ENCODE results near the gene SLC37A1.

DNA sequence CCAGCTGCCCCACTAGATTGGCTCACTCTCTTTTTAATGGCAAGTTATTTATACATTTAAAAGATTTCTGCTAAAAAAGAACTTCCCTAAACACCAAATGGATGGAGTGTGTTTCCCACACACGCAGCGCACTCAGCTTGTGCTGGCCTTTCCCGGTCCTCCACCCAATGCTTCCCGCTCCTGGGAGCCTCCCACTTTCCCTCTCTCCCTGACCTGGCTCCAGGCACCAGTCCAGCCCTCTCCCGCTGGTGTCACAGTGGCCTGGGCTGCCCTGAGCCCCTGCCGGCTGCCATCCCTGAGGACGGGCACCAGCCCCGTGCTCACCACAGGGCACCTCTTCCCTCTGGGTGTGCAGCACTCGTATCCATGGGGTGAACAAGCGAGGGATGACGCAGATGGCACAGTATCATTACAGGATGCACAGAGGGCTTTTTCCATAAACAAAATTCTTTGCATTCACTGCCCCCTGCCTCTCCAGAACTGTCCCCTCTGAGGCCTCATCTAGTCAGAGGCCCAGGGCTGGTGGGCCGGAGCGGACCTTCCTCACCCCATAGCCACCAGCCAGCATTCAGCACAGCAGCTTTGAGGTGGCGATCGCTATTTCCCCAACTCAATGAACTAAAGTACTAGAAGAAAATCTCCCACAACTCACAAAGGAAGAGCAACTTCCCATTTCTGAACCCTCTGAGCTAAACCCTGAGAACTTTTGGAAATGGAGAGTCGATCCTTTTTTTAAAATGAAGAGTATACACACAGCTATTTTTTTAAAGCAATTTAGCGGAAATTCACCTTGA lies 68.5 kb downstream of the SLC37A1 start:
- TF ChIP-seq, protein P1, sequence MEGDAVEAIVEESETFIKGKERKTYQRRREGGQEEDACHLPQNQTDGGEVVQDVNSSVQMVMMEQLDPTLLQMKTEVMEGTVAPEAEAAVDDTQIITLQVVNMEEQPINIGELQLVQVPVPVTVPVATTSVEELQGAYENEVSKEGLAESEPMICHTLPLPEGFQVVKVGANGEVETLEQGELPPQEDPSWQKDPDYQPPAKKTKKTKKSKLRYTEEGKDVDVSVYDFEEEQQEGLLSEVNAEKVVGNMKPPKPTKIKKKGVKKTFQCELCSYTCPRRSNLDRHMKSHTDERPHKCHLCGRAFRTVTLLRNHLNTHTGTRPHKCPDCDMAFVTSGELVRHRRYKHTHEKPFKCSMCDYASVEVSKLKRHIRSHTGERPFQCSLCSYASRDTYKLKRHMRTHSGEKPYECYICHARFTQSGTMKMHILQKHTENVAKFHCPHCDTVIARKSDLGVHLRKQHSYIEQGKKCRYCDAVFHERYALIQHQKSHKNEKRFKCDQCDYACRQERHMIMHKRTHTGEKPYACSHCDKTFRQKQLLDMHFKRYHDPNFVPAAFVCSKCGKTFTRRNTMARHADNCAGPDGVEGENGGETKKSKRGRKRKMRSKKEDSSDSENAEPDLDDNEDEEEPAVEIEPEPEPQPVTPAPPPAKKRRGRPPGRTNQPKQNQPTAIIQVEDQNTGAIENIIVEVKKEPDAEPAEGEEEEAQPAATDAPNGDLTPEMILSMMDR (IDR thresholded peaks at IDR 0.05; ENCODE audit: borderline replicate concordance, extremely low read depth, low read length, poor library complexity, severe bottlenecking) = no peak
- no peak for TF ChIP-seq EZH2 (IDR thresholded peaks at IDR 0.05; ENCODE audit: borderline replicate concordance, low read depth, low read length, severe bottlenecking)
